ENCODE measurements around the gene HDAC4.
"Not testable (repeated sequence)": the region's sequence is repeated elsewhere in the genome, so short reads cannot be mapped to it uniquely, and the experiment has no call there.

HDAC4 gene

DNA sequence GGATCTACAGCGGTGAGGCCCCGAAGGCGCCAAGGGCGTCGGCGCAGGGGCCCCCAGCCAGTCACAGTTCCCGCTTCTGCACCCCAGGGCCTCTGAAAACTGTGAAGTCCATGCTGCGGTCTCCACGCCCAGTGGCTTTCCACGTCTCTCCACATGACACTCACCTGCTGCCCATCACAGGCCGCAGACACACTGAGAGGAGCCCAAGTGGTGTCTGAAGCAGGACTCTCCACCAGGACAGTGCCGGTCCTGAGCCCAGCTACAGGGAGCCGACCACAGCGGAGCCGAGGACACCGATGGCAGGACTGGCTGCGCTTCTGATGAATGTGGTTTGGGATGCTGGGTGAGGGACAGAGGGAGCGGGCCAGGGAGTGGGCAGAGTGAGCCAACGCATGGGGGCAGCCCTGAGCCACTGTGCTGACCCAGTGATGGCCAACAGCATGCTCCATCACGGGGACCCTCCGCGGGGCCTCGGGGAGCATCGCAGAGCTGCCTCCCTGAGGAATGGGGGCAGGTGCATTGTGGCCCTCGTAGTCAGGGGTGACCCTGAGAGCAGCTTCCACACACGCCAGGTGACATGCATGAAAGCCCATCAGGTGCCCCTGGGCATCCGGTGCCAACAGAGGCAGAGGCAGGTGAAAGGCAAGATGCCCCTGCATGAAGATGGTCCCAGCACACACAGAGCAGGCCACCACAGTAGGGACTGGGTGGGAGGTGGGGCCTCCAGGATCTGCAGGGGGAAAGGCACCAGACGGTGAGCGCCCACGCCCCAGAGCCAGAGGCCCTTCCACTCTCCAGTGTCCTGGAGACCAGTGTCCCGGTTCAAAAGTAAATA lies 116.6 kb downstream of the HDAC4 start:
- Histone ChIP-seq H3K9me3 (no peaks in the 10 kb centered on the region), H3K27me3 (no peaks in the 10 kb centered on the region), H3K36me3 (no peaks in the 10 kb centered on the region), H3K27ac (peak overlapping the region; percentile 91), H3K4me1 (ENCODE audit: control insufficient read depth in 1 of 2, insufficient read depth in 1 of 2, low read depth in 1 of 2, low read length in 1 of 2) (peaks cover 58 to 65% of the 10 kb centered on the region in 2 experiments), H3K4me3 (ENCODE audit: low read depth in 1 of 2, low read length in 1 of 2) (peak overlapping the region in 1 of 2 experiments; percentile 66)
- no peak for TF ChIP-seq CTCF (IDR thresholded peaks at IDR 0.05)

DNA sequence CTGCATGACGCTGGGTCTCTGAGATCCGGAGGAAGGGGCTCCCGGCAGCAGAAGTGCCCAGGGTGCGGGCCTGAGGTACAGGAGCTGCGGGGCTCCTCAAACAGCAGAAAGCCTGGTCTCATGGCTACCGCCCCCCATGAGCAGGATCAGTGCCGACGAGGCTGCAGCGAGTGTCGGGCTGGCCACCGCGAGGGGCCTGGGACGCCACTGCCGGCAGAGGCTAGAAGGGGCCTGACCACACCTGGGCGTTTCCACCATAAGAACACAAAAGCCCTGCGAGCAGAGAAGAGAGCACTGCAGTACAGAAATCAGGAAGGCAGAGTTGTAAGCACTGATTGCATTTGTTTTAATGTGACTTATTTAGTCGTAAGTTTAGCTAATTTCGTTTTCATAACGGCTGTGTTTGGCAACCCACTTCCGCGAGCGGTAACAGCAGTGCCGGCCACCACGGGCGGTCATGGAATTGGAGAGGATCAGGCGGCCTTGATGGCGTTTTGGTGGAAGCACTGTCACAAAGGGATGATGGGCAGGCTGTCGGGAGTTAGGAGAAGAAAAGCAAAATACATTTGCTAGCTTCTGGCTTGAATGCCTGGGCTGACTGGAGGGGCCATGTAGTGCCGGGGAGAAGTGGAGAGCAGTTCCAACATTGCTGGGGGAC lies 117.4 kb downstream of the HDAC4 start:
- H3K9me3 ChIP-seq: no peaks in the 10 kb centered on the region
- peaks cover 64 to 68% of the 10 kb centered on the region in 2 experiments for H3K4me1 ChIP-seq (ENCODE audit: control insufficient read depth in 1 of 2, insufficient read depth in 1 of 2, low read depth in 1 of 2, low read length in 1 of 2)
- no peak overlapping the region for H3K4me3 ChIP-seq (ENCODE audit: low read depth in 1 of 2, low read length in 1 of 2)
- H3K36me3 ChIP-seq: no peaks in the 10 kb centered on the region
- no peak for TF ChIP-seq CTCF (IDR thresholded peaks at IDR 0.05)
- peak overlapping the region; percentile 57 for H3K27ac ChIP-seq
- H3K27me3 ChIP-seq: no peaks in the 10 kb centered on the region

DNA sequence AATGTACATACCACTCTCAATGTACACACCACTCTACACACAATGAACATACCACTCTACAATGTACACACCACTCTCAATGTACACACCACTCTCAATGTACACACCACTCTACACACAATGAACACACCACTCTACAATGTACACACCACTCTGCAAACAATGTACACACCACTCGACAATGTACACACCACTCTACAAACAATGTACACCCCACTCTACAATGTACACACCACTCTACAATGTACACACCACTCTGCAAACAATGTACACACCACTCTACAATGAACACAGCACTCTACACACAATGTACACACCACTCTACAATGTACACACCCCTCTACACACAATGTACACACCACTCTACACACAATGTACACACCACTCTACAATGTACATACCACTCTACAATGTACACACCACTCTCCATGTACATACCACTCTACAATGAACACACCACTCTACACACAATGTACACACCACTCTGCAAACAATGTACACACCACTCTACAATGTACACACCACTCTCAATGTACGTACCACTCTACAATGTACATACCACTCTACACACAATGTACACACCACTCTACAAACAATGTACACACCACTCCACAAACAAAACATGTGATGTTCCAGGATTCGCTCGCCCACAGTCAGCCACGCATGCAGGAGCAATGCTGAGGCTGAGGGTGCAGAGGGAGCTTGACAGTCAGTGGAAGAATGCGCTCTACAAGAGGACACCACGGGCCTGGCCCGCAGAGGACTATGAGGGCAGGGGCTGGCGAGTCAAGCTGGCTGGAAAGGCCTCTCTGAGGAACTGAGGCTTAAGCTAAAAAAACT lies 118.2 kb downstream of the HDAC4 start:
- H3K36me3 ChIP-seq: no peaks in the 10 kb centered on the region
- H3K27me3 ChIP-seq: no peaks in the 10 kb centered on the region
- peaks cover 64 to 68% of the 10 kb centered on the region in 2 experiments for H3K4me1 ChIP-seq (ENCODE audit: control insufficient read depth in 1 of 2, insufficient read depth in 1 of 2, low read depth in 1 of 2, low read length in 1 of 2)
- H3K9me3 ChIP-seq: no peaks in the 10 kb centered on the region
- no peak overlapping the region for H3K4me3 ChIP-seq (ENCODE audit: low read depth in 1 of 2, low read length in 1 of 2)
- H3K27ac ChIP-seq: peak overlapping the region; percentile 57
- no peak for TF ChIP-seq CTCF (IDR thresholded peaks at IDR 0.05)

GRCh38 chr2:239280296-239281017 lies 120.4 kb downstream of the HDAC4 start:
- Histone ChIP-seq H3K27ac (peak overlapping the region; percentile 75), H3K4me1 (ENCODE audit: control insufficient read depth in 1 of 2, insufficient read depth in 1 of 2, low read depth in 1 of 2, low read length in 1 of 2) (peaks cover 66 to 67% of the 10 kb centered on the region in 2 experiments), H3K4me3 (ENCODE audit: low read depth in 1 of 2, low read length in 1 of 2) (peak overlapping the region; percentile 35 to 46)
- H3K36me3 ChIP-seq, H3K27me3 ChIP-seq, H3K9me3 ChIP-seq: not testable (repeated sequence)

DNA sequence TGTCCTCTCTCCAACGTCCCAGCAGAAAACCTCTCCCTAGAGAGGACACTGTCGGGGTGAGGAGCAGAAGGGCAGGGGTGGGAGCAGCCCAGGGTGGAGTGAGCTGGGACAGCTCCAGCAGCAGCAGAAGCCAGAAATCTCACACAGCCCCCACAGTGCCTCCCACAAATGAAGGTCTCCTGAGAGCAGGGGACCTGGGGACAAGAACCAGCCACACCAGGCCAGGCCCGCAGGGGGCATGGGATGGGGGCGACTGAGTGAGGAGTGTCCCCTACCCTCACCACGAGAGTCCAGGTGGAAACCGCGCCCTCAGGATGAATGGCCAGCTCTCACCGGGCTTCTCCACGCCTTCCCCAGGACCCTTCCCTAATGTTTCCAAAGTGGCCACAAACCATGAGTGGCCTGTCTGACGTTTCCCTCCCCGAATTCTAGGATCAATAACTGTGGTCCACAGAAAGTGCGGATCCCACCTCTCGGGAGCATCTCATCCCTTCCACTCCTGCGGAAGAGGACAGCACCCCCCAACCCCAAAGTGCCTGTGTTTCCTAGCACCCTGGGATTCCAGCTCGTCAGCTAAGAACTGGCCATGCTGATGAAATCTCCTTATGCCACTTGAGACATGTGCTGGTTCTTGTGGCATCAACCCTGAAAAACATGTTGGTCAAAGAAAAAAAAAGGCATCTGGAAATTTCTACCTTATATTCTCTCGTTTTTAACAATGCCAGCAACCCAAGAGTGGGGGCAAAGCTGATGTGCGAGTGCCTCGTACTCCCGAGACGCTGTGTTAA lies 121.1 kb downstream of the HDAC4 start:
- Histone ChIP-seq H3K9me3 (no peaks in the 10 kb centered on the region), H3K36me3 (no peaks in the 10 kb centered on the region), H3K4me1 (ENCODE audit: control insufficient read depth in 1 of 2, insufficient read depth in 1 of 2, low read depth in 1 of 2, low read length in 1 of 2) (peaks cover 66 to 67% of the 10 kb centered on the region in 2 experiments), H3K27ac (peak overlapping the region; percentile 75), H3K27me3 (no peaks in the 10 kb centered on the region), H3K4me3 (ENCODE audit: low read depth in 1 of 2, low read length in 1 of 2) (peak overlapping the region in 1 of 2 experiments; percentile 46)
- no peak for TF ChIP-seq CTCF (IDR thresholded peaks at IDR 0.05)
